HG03060 (cell line): ENCODE data around the gene GPR132.
"Not testable (repeated sequence)": the region's sequence is repeated elsewhere in the genome, so short reads cannot be mapped to it uniquely, and the experiment has no call there.

Experiments used
- ATAC-seq: cut with Tn5 transposase; IDR thresholded peaks from one replicate; pipeline ENCODE4 v1.9.1; 2021; ENCODE audit warnings: low read depth, moderate number of reproducible peaks; ENCODE audit not compliant: unreplicated experiment

The GPR132 gene, protein sequence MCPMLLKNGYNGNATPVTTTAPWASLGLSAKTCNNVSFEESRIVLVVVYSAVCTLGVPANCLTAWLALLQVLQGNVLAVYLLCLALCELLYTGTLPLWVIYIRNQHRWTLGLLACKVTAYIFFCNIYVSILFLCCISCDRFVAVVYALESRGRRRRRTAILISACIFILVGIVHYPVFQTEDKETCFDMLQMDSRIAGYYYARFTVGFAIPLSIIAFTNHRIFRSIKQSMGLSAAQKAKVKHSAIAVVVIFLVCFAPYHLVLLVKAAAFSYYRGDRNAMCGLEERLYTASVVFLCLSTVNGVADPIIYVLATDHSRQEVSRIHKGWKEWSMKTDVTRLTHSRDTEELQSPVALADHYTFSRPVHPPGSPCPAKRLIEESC

DNA sequence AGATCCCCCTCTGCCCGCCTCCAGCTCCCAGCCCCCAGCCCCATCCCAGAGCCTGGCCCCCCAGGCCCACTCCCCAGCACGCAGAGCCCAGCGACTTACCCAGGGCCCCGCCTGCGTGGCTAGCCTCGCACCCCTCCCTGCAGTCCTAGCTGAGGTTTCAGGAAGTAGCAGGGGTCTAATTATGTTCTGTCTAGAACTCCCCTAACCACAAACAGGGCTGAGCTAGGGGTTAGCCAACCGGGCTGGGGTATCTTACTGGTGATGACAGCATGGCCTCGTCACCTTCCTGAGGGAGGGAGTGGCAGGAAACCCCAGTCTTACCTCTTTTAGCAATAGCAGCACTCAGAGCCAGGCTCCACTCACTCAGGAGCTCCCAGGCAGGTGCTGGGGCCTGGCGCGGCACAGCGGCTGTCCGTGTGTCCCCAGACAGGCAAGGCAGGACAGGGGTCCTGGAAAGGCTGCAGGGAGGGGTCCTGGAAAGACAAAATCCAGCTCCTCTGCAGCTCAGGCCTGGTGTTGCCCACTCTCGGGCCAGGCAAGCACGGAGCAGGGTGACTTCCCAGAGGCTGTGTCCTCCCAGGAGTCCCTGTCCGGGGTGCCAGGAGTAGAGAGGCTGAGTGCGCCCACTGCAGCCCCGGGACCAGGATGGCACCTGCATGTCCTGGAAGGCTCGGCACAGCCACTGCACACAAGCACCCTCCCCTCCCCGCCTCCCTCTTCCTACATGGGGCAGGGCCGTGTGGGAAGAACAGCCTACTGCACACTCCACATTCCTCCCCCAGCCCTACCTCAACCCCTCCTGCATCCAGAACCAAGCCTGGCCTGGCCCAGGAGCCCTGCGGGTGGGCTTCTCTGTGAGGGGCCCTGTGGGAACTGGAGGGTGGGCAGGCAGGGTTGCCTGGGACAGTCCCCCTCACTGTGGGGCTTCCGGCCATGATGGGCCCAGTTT is at the start of gene GPR132:
Gene GPR132, minus strand, starts transcription at position 151 of the 949 bp plus-strand sequence. CDS start 10,010 bp downstream, outside the sequence.
- ATAC-seq = peak; percentile 54

DNA sequence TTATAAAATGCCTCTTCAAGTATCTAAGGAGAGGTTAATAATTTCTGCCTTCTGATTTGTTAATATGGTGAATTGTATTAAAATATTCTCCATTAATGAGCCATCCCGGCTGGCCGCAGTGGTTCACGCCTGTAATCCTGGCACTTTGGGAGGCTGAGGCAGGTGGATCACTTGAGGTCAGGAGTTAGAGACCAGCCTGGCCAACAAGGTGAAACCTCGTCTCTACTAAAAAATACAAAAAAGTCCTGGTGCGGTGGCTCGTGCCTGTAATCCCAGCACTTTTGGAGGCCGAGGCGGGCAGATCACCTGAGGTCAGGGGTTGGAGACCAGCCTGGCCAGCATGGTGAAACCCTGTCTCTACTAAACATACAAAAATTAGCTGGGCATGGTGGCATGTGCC is 44.0 kb upstream of the GPR132 start:
- ATAC-seq = not testable (repeated sequence)

DNA sequence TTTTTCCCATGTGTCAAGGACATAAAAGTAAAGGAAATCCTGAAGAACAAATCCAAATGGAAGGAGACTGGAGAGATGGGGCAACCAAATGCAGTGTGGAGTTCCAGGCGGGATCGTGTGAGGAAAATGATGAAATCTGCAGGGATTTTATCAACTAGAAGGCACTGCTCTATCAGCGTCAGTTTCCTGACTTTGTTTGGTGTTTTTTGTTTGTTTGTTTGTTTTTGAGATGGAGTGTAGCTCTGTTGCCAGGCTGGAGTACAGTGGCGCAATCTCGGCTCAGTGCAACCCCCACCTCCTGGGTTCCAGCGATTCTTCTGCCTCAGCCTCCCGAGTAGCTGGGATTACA is 43.3 kb upstream of the GPR132 start:
- ATAC-seq = no peak

DNA sequence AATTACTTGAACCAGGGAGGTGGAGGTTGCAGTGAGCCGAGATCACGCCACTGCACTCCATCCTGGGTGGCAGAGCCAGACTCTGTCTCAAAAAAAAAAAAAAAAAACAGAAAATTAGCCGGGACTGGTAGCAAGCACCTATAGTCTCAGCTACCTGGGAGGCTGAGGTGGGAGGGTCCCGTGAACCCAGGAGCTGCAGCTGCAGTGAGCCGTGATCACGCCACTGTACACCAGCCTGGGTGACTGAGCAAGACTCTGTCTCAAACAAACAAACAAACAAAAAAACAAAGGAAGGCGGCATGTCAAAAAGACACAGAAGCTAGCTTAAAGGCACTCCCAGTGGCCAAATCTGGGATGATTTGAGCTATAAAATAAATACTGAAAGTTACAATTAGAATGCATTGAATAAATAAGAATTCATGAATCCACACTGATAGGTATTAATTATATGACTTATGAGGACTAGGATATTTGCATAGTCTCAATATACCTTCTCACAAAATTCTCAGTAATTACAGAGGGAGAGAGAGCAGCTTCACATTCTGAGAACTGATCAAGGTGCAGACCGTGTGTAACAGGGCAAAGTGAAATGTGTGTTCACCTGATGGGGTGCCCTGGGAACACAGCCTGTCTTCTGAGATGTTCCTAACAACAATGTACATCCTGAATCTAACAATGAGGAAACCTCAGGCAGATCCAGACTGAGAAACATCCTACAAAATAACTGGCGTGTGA is 42.7 kb upstream of the GPR132 start:
- no peak for ATAC-seq

DNA sequence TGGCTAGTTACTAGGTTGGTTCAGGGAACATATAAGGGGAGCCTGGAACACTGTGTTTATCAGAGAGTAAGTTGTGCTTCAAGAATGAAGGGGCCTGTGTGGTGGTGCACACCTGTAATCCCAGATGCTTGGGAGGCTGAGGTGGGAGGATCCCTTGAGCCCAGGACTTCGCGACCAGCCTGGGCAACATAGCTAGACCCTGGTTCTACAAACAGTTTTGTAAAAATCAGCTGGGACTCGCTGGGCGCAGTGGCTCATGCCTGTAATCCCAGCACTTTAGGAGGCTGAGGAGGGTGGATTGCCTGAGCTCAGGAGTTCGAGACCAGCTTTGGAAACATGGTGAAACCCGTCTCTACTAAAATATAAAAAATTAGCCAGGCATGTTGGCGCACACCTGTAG is 42.1 kb upstream of the GPR132 start:
- no peak for ATAC-seq

DNA sequence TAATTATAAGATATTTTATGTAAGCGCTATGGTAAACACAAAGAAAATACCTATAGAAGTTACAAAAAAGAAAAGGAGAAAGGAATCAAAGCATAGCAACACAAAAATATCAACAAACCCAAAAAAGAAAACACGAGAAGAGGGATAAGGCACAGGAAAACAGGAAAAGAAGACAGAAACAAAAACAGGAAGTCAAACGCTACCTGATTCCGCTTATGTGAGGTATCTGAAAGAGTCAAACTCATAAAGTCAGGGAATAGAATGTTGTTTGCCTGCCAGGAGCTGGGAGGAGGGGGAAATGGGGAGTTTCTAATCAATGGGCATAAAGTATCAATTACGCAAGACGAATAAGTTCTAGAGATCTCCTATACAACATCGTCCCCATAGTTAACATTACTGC is 39.9 kb upstream of the GPR132 start:
- ATAC-seq = no peak

DNA sequence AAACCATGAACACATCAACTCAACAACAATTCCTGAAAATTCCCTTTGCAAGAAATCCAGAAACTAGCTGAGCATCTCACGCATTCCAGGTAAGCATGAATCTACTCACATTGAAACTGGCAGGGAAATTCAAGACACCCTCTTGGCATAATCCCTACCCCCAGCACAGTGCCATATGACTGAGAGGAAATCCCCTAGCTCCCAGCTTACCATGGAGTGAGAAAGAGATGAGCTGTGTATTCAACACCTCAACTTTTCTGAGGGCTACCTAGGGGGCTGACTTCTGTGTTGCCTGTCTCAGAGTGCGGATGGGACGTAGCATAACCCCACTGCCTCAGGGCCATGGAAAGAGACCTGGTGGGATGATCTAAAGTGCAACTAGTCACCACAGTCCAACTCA is 37.7 kb upstream of the GPR132 start:
- no peak for ATAC-seq

DNA sequence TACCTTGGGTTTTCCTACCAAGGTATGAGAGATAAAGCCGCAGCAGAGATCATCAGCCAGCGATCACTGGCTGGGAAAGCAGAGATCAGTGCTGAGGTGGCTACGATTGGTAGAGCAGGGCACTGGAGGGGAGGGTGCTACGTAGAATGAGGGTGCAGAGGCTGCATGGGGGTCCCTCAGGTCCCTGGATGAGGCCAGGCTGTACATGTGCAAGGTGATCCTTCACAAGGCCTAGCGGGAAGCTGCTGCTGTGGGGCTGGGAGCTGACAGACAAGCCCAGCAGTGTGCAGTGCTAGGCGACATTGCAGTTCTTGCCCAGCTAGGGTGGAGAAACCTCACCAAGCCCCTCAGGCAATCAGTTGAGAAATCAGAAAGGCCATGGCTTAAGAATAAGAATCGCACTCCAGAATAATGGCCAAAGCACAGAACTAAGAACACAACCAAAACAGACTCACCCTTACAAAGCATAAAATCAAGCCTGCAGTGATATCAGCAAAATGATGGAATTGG is 37.2 kb upstream of the GPR132 start:
- ATAC-seq = no peak

DNA sequence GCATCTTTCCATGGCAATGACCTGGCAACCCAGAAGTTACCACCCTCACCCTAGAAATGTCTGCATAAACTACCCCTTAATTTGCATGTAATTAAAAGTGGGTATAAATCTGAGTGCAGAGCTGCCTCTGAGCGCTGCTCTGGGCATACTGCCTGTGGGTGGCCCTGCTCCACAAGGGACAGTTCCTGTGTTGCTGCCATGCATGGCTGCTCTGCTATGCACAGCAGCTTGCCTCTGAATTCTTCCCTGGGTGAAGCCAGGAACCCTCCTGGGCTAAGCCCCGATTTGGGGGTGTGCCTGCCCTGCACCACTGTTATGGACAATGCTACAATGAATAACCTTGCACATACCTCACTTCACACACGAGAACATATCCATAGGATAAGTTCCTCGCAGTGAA is 35.7 kb upstream of the GPR132 start:
- no peak for ATAC-seq

DNA sequence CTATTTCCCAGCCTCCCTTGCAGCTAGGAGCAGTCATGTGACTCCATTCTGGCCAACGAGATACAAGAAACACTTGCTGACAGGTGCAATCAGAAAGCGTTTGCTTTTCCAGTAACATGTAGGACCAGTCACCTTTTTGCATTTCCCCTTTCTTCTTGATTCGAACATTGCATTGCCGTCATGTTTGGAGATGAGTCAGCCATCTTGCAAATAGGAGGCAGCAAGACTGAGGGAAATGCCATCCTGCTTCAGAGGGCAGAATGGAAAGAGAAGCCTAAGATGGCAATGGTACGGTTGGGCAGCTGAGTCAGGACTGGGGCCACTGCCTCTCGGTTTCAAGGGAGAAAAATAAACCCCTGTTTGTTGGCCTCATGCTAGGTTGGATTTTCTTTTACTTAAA is 34.5 kb upstream of the GPR132 start:
- ATAC-seq = no peak

DNA sequence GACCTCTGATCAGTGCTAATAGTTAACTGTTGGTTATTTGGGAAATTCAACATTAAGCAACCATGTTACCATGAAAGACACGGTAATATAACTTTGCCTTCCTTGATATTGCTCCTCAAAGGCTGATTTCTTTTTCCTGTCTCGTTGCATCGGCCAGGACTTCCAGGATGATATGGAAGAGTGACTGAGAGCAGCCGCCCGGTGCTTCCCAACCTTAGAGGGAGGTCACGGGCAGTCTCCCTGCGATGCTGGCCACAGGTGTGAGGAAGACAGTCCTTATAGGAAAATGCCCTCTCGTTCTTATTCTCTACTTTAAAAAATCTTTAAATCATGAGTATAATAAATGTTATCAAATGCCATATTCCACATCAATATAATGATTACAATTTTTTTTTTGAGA is 33.1 kb upstream of the GPR132 start:
- ATAC-seq = no peak

DNA sequence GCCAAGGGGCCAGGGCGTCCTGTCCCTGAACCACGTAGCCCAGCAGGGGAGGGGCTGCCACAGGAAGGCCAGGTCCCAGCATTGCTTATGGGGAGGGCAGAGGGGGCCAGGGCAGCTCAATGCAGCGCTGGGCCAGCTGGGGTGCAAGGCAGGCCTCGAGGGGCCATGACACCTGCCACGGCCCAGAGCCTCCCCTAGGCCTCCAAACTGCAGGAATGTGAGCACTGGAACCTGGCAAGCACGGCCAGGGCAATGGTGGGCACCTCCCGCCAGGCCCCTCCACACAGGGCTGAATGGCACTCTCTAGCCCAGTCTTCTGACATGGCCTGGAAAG is 32.5 kb upstream of the GPR132 start:
- ATAC-seq = no peak

DNA sequence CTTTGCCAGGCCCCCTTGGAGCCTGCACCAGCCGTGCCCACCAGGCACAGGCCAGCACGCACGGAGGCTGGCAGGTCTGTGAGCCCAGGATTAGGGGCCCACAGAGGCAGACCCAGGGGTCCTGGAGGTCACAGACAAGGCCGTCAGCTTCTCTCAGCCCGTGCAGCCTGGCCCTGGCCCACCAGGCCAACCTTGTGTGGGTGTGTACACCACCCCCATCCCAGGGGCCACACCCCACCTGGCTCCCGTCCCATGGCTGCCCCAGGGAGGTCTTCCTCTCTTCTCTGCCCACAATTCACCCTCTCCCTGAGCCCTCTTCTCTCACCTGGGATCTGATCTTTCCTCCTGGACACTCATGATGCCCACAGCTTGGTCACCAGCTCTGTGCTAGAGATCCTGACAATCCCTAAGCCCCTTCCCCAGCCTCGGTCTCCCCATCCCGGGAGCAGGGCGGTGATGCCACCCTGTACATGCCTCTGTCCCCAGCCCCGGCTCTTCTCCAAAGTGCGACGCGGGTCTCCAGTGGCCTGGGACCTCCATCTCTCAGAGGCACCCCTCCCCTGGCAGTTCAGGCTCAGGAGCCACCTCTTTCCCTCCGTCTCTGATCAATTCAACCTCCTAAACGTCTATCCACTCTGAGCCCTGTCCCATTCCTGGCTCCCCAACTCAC is 31.1 kb upstream of the GPR132 start:
- no peak for ATAC-seq

DNA sequence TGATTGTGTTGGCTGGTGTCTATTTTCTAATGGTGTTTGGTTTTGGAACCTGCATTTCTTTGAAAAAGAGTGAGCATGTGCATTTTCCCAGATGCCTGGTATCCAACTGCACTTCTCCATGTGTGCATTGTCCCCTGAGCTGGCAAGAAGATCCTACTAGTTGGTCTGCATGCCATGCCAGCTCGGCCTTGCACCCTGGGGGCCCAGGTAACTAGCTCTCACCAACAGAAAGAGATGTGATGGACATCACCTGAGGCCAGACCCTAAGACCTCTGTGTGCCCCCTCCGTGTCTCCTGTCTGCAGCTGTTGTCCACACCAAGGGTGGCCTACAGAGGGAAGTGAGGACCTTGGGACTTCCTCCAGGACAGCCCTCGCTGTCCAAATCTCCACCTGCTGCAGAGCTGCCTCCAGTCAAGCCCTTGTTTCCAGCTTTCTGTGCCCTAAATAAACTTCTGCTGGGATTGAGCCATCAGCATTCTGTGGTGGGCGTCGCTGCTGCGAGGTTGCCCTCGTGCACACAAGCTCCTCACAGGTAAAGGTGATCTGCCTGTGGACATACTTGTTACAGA is 30.1 kb upstream of the GPR132 start:
- no peak for ATAC-seq

DNA sequence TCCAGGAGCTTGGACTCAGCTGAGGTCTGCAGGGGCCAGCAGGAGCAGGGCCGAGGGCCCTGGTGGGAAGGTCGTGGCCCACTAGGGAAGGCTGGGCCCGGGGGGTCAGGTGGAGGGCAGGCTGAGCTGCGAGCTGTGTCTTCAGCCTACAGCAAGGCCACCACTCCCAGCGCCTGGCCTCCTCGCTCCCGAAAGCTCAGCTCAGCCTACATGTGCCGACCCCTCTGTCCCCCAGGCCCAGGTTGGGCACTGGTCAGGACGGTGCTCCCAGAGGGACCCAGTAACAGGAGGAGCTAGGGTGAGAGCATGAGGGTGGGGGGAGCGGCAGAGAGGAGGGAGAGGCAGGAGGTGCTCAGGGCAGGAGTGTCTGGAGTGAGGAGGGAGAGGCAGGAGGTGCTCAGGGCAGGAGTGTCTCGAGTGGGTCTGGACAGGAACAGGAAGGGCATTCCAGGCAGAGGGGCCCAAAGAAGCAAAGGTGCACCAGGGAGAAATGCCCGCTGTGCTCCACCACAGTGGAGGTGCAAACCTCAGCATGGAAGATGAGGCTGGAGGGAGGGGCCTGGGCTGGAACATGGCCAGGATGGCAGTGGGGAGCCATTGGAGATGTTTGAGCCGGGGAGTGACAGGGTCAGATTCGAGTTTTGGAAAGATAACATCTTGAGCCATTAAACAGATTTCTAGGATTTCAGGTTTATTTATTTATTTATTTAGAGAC is 29.1 kb upstream of the GPR132 start:
- no peak for ATAC-seq

DNA sequence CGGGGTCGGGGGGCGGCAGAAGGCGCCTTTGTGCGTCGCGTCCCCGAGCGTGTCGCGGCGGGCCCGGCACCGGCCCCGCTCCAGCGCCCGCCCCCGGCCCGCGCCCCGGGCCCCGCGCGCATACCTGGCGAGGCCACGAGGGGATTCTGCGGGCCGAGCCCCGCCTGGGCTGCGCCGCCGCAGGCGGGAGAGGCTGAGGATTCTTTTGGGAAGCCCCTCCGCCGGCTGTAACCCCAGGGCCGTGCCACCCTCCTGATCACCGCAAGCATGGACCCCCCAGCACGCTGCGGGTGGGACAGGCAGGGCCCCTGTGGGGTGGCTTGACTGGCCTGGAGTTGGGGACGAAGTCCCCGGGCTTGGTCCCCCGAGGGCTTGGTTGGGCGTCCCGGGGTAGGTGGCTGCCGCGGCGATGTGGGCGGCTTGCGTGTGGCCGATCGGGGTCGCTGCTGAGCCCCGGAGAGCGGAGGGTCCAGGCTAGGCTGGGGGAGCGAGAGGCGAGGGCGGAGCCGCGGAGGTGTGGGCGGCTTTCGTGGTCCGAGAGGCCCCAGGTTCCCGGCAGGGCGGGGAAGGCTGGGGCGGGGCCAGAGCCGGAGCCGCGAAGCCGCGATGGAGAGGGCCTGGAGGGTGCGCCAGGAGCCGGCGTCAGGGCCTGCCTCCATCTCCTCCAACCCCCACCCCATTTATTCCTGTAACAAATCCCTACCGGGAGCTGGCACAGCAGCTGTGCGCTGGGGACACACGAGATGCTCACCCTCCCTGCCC is 28.4 kb upstream of the GPR132 start:
- no peak for ATAC-seq

DNA sequence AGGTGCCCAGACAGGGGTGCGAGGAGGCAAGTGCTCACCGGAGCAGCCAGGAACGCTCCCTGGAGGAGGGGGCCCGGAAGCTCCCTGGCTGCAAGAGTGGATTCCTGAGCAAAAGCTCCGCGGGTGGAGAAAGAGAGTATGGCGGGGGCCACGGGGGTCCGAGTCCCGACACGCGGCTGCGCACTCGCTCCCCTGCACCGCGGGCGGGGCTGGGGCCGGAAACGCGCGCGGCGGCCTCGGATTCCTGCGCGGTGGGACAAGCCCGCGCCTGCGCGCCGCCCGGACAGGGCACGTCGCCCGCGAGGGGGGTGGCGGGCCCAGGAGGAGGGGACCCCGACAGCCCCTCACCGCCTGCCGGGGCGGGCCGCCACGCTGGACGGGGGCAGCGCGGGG is 27.8 kb upstream of the GPR132 start:
- no peak for ATAC-seq

DNA sequence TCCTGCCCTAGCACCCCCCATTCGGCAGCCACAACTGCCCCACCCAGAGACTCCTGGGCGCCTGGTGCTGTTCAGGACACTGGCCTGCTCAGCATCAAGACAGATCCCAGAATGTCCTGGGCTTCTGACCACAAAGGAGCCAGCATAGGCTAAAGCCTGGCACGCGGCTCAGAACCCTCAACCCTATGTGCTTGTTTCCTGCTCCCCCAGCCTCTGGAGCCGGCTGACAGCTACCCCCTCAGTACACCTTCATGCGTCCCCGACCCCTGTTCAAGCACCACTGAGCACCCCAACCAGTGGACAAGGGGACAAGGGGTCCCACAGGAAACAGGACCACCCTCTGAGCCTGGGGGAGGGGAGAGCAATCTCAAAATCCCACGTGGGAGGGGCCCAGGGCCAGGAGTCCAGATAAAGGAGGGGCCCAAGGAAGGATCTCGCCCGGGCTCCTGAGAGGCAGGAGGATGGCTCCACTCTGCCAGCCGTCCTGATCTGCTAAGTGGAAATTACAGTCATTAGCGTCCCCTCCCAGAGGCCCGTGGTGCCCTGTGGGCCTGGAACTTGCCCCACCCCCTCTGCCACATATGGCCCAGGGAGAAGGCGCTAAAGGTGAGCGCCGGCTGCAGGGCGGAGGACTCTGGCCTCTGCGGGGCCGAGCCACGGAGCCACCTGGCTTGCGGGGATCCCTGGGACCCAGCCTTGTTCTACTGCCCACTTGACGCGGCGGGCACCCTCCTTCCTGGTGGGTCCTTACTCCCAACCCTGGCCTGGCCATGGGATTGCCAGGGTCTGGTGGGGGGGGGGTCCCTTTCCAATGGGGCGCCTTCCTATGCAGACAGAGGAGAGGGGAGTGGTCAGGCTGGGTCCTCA is 27.2 kb upstream of the GPR132 start:
- no peak for ATAC-seq
